ENCODE measurements around the gene VDR. TPM values are rescaled to one million over a fixed set of nuclear protein-coding genes. Genes with fewer than 3 reads are reported as not detected.
A peak's percentile ranks its signal among the peaks of the same experiment; 100 is the strongest.

VDR gene
- total RNA-seq, 2 donors from 2014 or later = 124 to 140 TPM

DNA sequence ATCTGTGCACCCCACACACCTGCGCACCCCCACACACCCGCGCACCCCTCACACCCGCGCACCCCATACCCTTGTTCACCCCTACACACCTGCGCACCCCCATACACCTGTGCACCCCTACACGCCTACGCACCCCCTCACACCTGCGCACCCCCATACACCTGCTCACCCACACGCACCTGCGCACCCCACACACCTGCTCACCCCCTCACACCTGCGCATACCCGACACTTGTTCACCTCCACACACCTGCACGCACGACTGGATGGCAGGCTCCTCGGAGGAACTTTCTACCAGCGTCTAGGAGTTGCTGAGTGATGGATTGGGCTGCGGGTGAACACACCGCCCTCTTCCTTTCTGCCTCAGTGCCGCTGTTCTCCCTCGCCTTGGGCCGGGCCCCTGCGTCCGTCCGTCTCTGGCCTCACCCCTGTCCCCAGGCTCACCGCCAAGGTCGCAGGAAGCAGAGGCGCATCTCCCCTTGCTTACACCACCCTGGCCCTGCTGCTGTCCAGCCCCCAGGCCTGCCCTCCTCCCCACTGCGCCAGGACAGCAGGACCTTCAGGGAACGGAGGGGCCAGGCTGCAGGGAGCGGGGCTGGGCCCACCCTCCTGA is 37.9 kb upstream of the VDR start:
- Histone ChIP-seq H3K27ac (peak overlapping the region; percentile 55), H3K9me3 (no peaks in the 10 kb centered on the region), H3K9ac (ENCODE audit: low read depth in 2 of 2, low read length in 2 of 2) (peak overlapping the region; percentile 52 to 64), H3K27me3 (no peaks in the 10 kb centered on the region), H3K36me3 (no peaks in the 10 kb centered on the region), H3K4me1 (peaks cover 7% of the 10 kb centered on the region), H3K4me3 (no peak overlapping the region)
- TF ChIP-seq, protein P1, sequence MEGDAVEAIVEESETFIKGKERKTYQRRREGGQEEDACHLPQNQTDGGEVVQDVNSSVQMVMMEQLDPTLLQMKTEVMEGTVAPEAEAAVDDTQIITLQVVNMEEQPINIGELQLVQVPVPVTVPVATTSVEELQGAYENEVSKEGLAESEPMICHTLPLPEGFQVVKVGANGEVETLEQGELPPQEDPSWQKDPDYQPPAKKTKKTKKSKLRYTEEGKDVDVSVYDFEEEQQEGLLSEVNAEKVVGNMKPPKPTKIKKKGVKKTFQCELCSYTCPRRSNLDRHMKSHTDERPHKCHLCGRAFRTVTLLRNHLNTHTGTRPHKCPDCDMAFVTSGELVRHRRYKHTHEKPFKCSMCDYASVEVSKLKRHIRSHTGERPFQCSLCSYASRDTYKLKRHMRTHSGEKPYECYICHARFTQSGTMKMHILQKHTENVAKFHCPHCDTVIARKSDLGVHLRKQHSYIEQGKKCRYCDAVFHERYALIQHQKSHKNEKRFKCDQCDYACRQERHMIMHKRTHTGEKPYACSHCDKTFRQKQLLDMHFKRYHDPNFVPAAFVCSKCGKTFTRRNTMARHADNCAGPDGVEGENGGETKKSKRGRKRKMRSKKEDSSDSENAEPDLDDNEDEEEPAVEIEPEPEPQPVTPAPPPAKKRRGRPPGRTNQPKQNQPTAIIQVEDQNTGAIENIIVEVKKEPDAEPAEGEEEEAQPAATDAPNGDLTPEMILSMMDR (IDR thresholded peaks at IDR 0.05) = no peak
- intact Hi-C loops (cut with DNase I) = no loop called here
- DNase-seq = no peak

- Histone ChIP-seq H3K27me3 (no peaks in the 10 kb centered on the region), H3K4me3 (no peak overlapping the region), H3K27ac (no peak overlapping the region), H3K9ac (ENCODE audit: low read depth in 2 of 2, low read length in 2 of 2) (no peak overlapping the region), H3K36me3 (no peaks in the 10 kb centered on the region), H3K9me3 (no peaks in the 10 kb centered on the region), H3K4me1 (peaks cover 7% of the 10 kb centered on the region)
- no peak for DNase-seq
- intact Hi-C loops (cut with DNase I) = no loop called here
- TF ChIP-seq, protein P1 (IDR thresholded peaks at IDR 0.05) = no peak
Observed at GRCh38 chr12:47941871-47942613, 37.2 kb upstream of the VDR start.

- Histone ChIP-seq H3K27me3 (no peaks in the 10 kb centered on the region), H3K9ac (ENCODE audit: low read depth in 2 of 2, low read length in 2 of 2) (no peak overlapping the region), H3K4me3 (no peak overlapping the region), H3K4me1 (peaks cover 7% of the 10 kb centered on the region), H3K27ac (no peak overlapping the region), H3K9me3 (no peaks in the 10 kb centered on the region), H3K36me3 (no peaks in the 10 kb centered on the region)
- intact Hi-C loops (cut with DNase I) = no loop called here
- DNase-seq = no peak
- TF ChIP-seq, protein P1 (IDR thresholded peaks at IDR 0.05) = no peak
Observed at GRCh38 chr12:47941475-47941780, 36.6 kb upstream of the VDR start.

- Histone ChIP-seq H3K9me3 (no peaks in the 10 kb centered on the region), H3K9ac (ENCODE audit: low read depth in 2 of 2, low read length in 2 of 2) (no peak overlapping the region), H3K4me3 (no peak overlapping the region), H3K4me1 (peaks cover 7% of the 10 kb centered on the region), H3K27me3 (no peaks in the 10 kb centered on the region), H3K36me3 (no peaks in the 10 kb centered on the region), H3K27ac (no peak overlapping the region)
- intact Hi-C loops (cut with DNase I) = no loop called here
- TF ChIP-seq, protein P1 (IDR thresholded peaks at IDR 0.05) = no peak
- DNase-seq = no peak
Observed at GRCh38 chr12:47940773-47941474, 36.1 kb upstream of the VDR start.

- peak; percentile 92 for DNase-seq
- Histone ChIP-seq H3K4me1 (peaks cover 7% of the 10 kb centered on the region), H3K36me3 (no peaks in the 10 kb centered on the region), H3K9ac (ENCODE audit: low read depth in 2 of 2, low read length in 2 of 2) (peak overlapping the region in 1 of 2 donors; percentile 32), H3K27ac (peak overlapping the region; percentile 59), H3K27me3 (no peaks in the 10 kb centered on the region), H3K9me3 (no peaks in the 10 kb centered on the region), H3K4me3 (no peak overlapping the region)
- TF ChIP-seq, protein P1 (IDR thresholded peaks at IDR 0.05) = no peak
- intact Hi-C loops (cut with DNase I) = no loop called here
Observed at GRCh38 chr12:47939009-47939601, 34.3 kb upstream of the VDR start.
